Activated CD8-positive, alpha-beta memory T cell treated with anti-CD3 and anti-CD28 coated beads, Interleukin-2, amount 10 ng/mL, durations not matched to agents 7 days and 5 days (primary cell): ENCODE results near the gene IARS1. TPM values are rescaled to one million over a fixed set of nuclear protein-coding genes. Genes with fewer than 3 reads are reported as not detected.

Experiments used
- ATAC-seq: fragments of 150-1000 bp; cut with Tn5 transposase; one replicate; pipeline ENCODE4 v1.10.0; 2021; ENCODE audit warnings: moderate library complexity
- CTCF ChIA-PET: fragments of 350-600 bp; sonication (Branson Sonifier 250); formaldehyde crosslinking; loops from one replicate; lab custom pipeline; 2021; ENCODE audit warnings: antibody characterized with exemption; lab: Charles Lee
- DNase-seq: peaks from one replicate; pipeline ENCODE4 v3.0.0-alpha.2; 2020
- H3K27ac Mint-ChIP-seq: one replicate; pipeline ENCODE4 v1.8.0; 2021; ENCODE audit warnings: mild to moderate bottlenecking, mixed read lengths
- H3K27me3 Mint-ChIP-seq: one replicate; pipeline ENCODE4 v1.8.0; 2021; ENCODE audit warnings: mixed read lengths
- H3K36me3 Mint-ChIP-seq: one replicate; pipeline ENCODE4 v1.8.0; 2021; ENCODE audit warnings: mild to moderate bottlenecking, mixed read lengths
- H3K4me1 Mint-ChIP-seq: one replicate; pipeline ENCODE4 v1.8.0; 2021; ENCODE audit warnings: mixed read lengths
- H3K4me3 Mint-ChIP-seq: one replicate; pipeline ENCODE4 v1.8.0; 2021; ENCODE audit warnings: mild to moderate bottlenecking, moderate library complexity, mixed read lengths
- H3K9me3 Mint-ChIP-seq: one replicate; pipeline ENCODE4 v1.8.0; 2022; ENCODE audit warnings: low read depth, mixed read lengths
- total RNA-seq, 2 experiments: library from RNA; stranded (reverse); gene quantifications; one replicate each; pipeline ENCODE4 v1.2.3, GENCODE V29; 2021

The IARS1 gene
- total RNA-seq, 2 experiments from 2014 or later: 146 to 179 TPM

DNA sequence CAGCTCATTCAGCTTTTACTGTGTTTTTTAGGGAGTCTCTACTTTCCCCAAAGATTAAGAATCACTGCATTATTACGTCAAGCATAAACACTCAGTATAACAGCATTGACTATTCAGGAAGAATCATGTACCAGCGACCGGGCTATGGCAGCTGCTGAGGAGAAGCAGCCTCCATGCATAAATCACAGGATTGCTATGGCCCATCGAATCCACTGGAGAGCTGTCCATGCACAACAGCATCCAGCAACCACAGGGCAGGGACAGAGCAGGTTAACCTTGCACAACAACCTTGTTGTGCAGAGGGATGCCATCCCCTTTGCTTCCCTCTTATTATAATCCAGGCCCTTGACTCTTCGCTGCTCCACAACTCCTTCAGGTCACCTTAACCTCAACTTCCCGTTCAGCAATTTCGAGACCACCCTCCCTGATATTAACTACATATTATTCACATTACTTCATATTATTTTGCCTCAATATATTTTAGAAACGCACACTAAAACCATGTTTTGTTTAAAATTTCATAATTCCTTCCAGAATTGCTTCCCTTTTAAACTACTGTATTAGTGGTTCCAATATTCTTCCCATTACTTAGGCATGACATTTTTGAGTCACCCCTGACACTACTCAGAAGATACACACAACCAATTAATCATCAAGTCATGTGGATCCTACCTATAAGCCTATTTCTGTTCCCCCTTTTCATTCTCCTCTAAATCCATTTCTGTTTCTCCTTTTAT, 991 bp downstream of the IARS1 start:
- Mint-ChIP-seq H3K27ac (peak overlapping the region; percentile 97), H3K36me3 (peaks cover 53% of the 10 kb centered on the region), H3K27me3 (no peaks in the 10 kb centered on the region), H3K4me3 (peak overlapping the region; percentile 84), H3K9me3 (no peaks in the 10 kb centered on the region), H3K4me1 (peaks cover 66% of the 10 kb centered on the region)
- DNase-seq (no peak), ATAC-seq (no peak)
- CTCF ChIA-PET: interaction anchor here (0.8 to 1.4 kb wide), 3 partner anchors 34 to 154 kb away, joined by 3 to 4 read pairs (median 3); no protein-coding TSS in a partner anchor

DNA sequence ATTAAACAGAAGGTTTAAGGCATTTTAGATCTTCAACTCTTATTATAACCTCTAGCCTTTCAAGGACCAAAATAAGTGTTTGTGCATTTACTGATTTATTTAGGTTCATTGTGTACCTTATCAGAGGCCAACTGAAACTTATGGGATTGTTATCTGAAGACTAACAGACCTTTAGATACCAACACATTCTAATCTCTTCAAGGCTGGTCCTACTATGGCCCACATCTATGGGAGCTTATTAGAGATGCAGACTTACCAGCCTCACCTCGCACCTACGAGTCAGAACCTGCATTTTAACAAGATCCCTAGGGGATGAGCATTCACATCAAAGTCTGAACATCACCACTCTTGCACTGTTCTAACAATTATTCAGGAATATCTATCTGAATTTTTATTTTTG, 1.9 kb downstream of the IARS1 start:
- H3K27me3 Mint-ChIP-seq: no peaks in the 10 kb centered on the region
- peaks cover 48% of the 10 kb centered on the region for H3K36me3 Mint-ChIP-seq
- CTCF ChIA-PET: interaction anchor here (0.6 to 1.3 kb wide), 6 partner anchors 10 to 153 kb away, joined by 3 read pairs; no protein-coding TSS in a partner anchor
- ATAC-seq (no peak), DNase-seq (no peak)
- H3K4me1 Mint-ChIP-seq: peaks cover 62% of the 10 kb centered on the region
- peak overlapping the region; percentile 53 for H3K4me3 Mint-ChIP-seq
- H3K9me3 Mint-ChIP-seq: no peaks in the 10 kb centered on the region
- peak overlapping the region; percentile 97 for H3K27ac Mint-ChIP-seq

DNA sequence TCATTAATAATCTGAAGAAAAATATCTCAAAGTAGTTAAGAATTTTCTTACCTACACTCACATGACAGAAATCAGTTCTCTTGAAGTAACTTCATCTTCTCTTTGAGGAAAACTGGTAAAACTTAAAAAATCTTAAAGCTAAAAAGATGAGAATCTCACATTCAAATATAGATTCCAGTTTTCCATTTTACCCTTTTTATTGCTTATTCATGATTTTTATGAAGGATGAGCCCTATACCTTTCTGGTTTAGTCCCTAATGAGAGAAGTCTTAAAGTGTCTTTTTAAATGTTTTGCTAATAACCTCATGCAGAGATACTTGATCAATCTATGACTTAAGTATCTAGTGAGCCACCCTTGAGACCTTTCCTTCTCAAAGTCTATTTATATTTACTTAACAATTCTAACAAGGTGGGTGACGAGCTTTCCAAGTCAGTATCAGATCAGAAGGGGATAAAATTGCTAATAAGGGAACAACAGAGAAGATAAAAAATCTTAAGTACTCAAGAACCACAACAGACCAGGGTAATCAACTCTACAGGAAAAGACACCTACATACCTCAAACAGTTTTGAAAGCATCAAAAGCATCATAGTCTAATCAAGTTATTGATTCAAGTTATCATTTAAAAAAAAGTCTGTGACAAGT, 2.6 kb downstream of the IARS1 start:
- no peak for DNase-seq
- ATAC-seq: no peak
- H3K27me3 Mint-ChIP-seq: no peaks in the 10 kb centered on the region
- peak overlapping the region; percentile 97 for H3K27ac Mint-ChIP-seq
- no peaks in the 10 kb centered on the region for H3K9me3 Mint-ChIP-seq
- peak overlapping the region; percentile 53 for H3K4me3 Mint-ChIP-seq
- H3K36me3 Mint-ChIP-seq: peaks cover 47% of the 10 kb centered on the region
- CTCF ChIA-PET: interaction anchor here (0.7 to 1.3 kb wide), 5 partner anchors 9 to 153 kb away, joined by 3 read pairs; no protein-coding TSS in a partner anchor
- peaks cover 57% of the 10 kb centered on the region for H3K4me1 Mint-ChIP-seq

DNA sequence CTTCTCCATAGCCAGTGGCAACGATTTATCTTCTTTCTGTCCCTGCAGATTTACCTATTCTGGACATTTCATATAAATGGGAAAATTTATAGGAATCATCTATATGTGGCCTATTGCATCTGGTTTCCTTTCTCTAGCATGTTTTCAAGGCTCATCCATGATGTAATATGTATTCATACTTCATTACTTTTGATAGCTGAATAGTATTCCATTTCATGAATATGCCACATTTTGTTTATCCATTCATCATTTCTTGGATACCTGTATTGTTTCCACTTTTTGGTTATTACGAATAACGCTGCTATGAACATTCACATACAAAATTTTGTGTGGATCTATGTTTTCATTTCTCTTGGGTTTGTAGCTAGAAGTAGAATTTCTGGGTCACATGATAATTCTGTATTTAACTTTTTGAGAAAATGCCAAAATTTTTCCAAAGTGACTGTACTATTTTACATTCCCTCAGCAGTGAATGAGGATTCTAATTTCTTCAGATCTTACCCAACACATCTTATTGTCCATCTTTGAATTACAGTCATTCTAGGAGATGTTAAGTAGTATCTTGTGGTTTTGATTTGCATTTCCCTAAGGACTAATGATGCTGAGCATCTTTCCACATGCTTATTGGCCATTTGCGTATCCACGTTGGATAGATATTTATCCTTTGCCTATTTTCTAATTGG, 3.6 kb downstream of the IARS1 start:
- no peaks in the 10 kb centered on the region for H3K9me3 Mint-ChIP-seq
- H3K4me3 Mint-ChIP-seq: no peak overlapping the region
- H3K36me3 Mint-ChIP-seq: peaks cover 55% of the 10 kb centered on the region
- peaks cover 56% of the 10 kb centered on the region for H3K4me1 Mint-ChIP-seq
- CTCF ChIA-PET: interaction anchor here (0.9 kb wide), 1 partner anchor 150 kb away, joined by 3 read pairs; no protein-coding TSS in a partner anchor
- H3K27ac Mint-ChIP-seq: peak overlapping the region; percentile 18
- DNase-seq (no peak), ATAC-seq (no peak)
- no peaks in the 10 kb centered on the region for H3K27me3 Mint-ChIP-seq

DNA sequence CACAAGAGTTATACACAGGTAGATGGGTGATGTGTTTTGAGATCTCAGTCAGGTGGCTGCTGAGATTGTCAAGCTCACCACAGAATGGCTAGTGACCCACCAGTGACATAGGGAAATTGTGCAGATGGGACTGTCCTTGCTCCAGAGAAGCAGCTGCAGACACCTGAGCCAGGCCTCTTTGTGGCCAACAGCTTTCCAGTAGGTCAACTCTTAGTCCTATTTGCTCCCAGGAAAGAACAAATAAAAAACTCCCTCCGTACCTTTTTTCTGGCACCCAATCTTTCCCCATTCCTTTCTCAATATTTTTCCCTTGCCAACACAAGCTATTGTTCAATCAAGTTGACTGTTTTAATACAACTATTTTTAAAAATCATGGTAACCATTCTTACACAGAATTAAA, 14.2 kb downstream of the IARS1 start:
- Mint-ChIP-seq H3K9me3 (no peaks in the 10 kb centered on the region), H3K36me3 (peaks cover 68% of the 10 kb centered on the region), H3K27ac (peak overlapping the region; percentile 29), H3K4me3 (no peak overlapping the region), H3K27me3 (no peaks in the 10 kb centered on the region), H3K4me1 (peaks cover 54% of the 10 kb centered on the region)
- no peak for ATAC-seq
- CTCF ChIA-PET: interaction anchor here (1.1 to 4.1 kb wide), 2 partner anchors 9 to 140 kb away, joined by 4 to 23 read pairs; no protein-coding TSS in a partner anchor
- DNase-seq: no peak

DNA sequence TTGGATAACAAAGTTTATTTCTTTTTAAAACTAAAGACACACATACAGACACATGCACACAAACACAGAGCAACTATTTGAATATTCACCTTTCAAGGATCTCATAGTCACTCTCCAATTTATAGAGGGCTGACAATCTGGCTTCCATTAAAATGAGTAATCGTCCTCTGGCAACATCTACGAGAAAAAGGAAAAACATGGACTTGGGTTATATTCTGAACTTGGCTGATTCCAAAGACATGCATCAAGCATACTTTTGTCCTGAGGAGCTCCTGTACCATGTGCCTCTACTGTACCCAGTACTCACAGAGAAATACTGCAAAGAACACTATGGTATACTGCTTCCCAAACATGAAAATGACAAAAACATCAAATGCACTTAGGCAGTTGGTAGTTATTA, 15.4 kb downstream of the IARS1 start:
- CTCF ChIA-PET: interaction anchor here (1.1 to 4.1 kb wide), 3 partner anchors 10 to 139 kb away, joined by 4 to 23 read pairs (median 6); no protein-coding TSS in a partner anchor
- Mint-ChIP-seq H3K4me3 (no peak overlapping the region), H3K36me3 (peaks cover 72% of the 10 kb centered on the region), H3K27ac (peak overlapping the region; percentile 57), H3K27me3 (no peaks in the 10 kb centered on the region), H3K4me1 (peaks cover 52% of the 10 kb centered on the region), H3K9me3 (no peaks in the 10 kb centered on the region)
- ATAC-seq (no peak), DNase-seq (no peak)

DNA sequence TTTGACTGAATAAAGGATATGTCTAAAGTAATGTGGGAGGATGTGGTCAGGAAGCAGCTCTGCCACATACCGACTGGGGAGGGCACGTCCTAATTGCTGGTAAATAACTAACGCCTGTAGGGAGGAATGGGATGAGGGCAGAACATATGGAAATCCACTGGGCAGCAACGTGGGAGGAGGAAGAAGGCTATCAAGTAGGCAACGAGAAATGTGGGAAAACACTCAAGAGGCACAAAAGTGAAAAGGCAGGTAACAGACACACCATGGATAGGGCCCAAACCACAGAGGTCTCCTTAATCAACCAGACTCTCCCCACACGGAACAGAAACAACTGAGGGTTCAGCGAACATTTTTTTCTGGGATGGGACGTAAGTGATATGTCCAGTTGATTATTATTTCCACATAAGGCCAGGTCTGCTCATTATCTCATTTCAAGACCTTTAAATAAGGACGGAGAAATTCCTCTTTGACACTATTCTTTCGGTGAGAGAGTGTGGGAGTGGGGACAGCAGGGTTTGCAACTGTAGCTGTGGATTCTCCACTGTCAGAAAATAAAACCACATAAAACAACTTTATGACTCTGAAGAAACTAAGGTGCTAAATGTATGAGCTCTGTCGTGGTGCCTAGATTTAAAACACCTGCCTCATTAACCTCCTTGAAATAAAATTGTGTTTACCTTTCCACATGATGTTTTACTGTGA, 17.0 kb downstream of the IARS1 start:
- no peaks in the 10 kb centered on the region for H3K27me3 Mint-ChIP-seq
- H3K36me3 Mint-ChIP-seq: peaks cover 71% of the 10 kb centered on the region
- H3K27ac Mint-ChIP-seq: peak overlapping the region; percentile 86
- CTCF ChIA-PET: interaction anchor here (0.6 to 4.1 kb wide), 4 partner anchors 15 to 477 kb away, joined by 3 to 23 read pairs (median 5); no protein-coding TSS in a partner anchor
- peak overlapping the region; percentile 54 for H3K4me3 Mint-ChIP-seq
- ATAC-seq (peak; percentile 45), DNase-seq (peak; percentile 62)
- no peaks in the 10 kb centered on the region for H3K9me3 Mint-ChIP-seq
- H3K4me1 Mint-ChIP-seq: peaks cover 44% of the 10 kb centered on the region

DNA sequence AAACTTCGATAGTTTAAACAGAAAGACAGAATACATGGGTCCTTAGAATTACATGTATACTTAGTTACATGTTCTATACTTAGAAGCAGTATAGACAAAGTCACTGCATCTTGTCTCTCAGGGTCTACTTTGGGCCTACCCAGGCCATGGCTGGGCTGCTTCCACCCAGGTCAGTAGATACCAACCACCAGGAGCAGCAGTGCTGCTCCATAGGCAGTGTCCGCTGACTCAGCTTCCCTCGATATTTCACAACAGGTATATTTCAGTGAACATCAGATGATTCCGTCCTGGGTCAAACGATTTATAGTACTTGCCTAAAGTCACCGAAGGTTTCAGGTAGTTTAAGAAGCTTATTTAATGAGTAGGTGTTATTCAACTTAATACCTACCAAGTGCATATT, 18.0 kb downstream of the IARS1 start:
- H3K27ac Mint-ChIP-seq: peak overlapping the region; percentile 86
- CTCF ChIA-PET: interaction anchor here (0.6 to 4.1 kb wide), 5 partner anchors 16 to 478 kb away, joined by 3 to 23 read pairs (median 4); no protein-coding TSS in a partner anchor
- peaks cover 73% of the 10 kb centered on the region for H3K36me3 Mint-ChIP-seq
- no peak overlapping the region for H3K4me3 Mint-ChIP-seq
- peaks cover 44% of the 10 kb centered on the region for H3K4me1 Mint-ChIP-seq
- ATAC-seq (no peak), DNase-seq (no peak)
- no peaks in the 10 kb centered on the region for H3K27me3 Mint-ChIP-seq
- no peaks in the 10 kb centered on the region for H3K9me3 Mint-ChIP-seq

DNA sequence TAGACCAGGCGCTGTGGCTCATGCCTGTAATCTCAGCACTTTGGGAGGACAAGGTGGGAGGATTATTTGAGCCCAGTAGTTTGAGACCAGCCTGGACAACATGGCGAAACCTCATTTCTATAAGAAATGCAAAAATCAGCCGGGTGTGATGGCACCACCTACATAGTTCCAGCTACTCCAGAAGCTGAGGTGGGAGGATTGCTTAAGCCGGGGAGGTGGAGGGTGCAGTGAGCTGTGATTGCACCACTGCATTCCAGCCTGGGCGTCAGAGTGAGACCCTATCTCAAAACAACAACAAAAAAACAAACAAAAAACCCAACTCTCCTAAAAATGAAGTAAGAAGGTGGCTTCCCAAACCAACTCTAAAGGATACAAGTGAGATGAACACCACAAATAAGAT, 23.0 kb downstream of the IARS1 start:
- Mint-ChIP-seq H3K27ac (peak overlapping the region; percentile 12), H3K27me3 (no peaks in the 10 kb centered on the region), H3K4me1 (peaks cover 6% of the 10 kb centered on the region), H3K9me3 (no peaks in the 10 kb centered on the region), H3K4me3 (no peak overlapping the region), H3K36me3 (peaks cover 62% of the 10 kb centered on the region)
- ATAC-seq (no peak), DNase-seq (no peak)
- CTCF ChIA-PET: no interaction called here

DNA sequence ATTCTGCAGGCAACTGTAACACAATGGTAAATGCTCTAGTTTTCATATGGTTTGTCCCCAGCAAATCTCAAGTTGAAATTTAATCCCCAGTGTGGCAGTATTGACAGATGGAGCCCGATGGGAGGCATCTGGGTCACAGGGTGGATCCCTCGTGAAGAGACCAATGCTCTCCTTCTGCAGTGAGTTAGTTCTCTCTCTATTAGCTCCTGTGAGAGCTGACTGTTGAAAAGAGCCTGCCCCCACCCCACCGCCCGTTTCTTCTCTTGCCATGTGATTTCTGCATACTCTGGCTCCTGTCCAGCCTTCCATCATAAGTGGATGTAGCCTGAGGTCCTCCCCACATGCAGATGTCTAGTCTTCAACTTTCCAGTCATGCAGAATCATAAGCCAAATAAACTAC, 27.0 kb downstream of the IARS1 start:
- Mint-ChIP-seq H3K27me3 (no peaks in the 10 kb centered on the region), H3K27ac (no peak overlapping the region)

DNA sequence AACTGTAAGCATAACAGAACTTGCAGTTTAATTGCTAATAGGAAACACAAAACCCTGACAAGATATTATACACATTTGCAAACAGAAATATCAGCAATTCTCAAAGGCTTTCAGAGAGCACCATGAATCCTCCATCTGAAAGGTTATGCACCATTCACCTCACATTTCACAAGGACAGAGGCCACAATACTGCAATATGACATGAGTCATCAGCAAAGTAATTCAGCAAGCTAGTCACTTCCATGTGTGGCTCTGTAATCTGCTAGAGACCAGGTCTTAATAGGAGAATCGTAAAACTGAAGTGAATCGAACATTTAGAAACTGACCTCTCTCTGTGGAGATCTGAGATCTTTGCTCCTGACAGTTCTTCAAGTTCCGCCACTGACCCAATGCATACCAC, 28.3 kb downstream of the IARS1 start:
- H3K36me3 Mint-ChIP-seq: peaks cover 60% of the 10 kb centered on the region
- ATAC-seq: no peak
- H3K27ac Mint-ChIP-seq: no peak overlapping the region

More for the DNA sequence above, 27.0 kb downstream of the IARS1 start:
- ATAC-seq: no peak
- Mint-ChIP-seq H3K9me3 (no peaks in the 10 kb centered on the region), H3K36me3 (peaks cover 61% of the 10 kb centered on the region), H3K4me3 (no peak overlapping the region), H3K4me1 (no peaks in the 10 kb centered on the region)
- no peak for DNase-seq
- CTCF ChIA-PET: interaction anchor here (0.7 to 1.3 kb wide), 3 partner anchors 129 to 292 kb away, joined by 3 to 5 read pairs (median 3); no protein-coding TSS in a partner anchor

DNA sequence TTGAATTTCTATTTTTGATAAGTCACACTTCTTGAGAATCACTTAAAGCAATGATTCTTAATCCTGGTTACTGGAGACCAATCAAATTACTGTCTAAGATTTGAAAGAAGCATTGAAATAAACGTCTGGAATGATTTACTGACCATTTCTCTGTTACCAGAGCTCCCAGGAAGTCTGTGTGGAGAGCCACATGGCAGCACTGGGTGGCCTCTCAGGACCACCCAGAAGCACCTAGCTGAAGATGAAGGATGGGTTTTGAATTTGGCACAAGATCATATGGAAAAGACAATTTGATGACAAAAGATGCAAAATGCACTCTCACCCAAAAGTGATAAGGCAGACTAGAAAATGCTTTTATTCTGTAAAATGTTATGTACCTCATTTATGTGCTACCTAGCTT, 30.4 kb downstream of the IARS1 start:
- DNase-seq (no peak), ATAC-seq (no peak)
- H3K9me3 Mint-ChIP-seq: no peaks in the 10 kb centered on the region
- no peaks in the 10 kb centered on the region for H3K4me1 Mint-ChIP-seq
- H3K27ac Mint-ChIP-seq: no peak overlapping the region
- no peaks in the 10 kb centered on the region for H3K27me3 Mint-ChIP-seq
- H3K36me3 Mint-ChIP-seq: peaks cover 65% of the 10 kb centered on the region
- CTCF ChIA-PET: interaction anchor here (1.0 kb wide), 1 partner anchor 12 kb away, joined by 3 read pairs; no protein-coding TSS in a partner anchor
- H3K4me3 Mint-ChIP-seq: no peak overlapping the region

More for the DNA sequence above, 28.3 kb downstream of the IARS1 start:
- Mint-ChIP-seq H3K27me3 (no peaks in the 10 kb centered on the region), H3K9me3 (no peaks in the 10 kb centered on the region), H3K4me3 (no peak overlapping the region), H3K4me1 (no peaks in the 10 kb centered on the region)
- CTCF ChIA-PET: no interaction called here
- no peak for DNase-seq
